ENCODE measurements around the gene NR5A1.

The NR5A1 gene

DNA sequence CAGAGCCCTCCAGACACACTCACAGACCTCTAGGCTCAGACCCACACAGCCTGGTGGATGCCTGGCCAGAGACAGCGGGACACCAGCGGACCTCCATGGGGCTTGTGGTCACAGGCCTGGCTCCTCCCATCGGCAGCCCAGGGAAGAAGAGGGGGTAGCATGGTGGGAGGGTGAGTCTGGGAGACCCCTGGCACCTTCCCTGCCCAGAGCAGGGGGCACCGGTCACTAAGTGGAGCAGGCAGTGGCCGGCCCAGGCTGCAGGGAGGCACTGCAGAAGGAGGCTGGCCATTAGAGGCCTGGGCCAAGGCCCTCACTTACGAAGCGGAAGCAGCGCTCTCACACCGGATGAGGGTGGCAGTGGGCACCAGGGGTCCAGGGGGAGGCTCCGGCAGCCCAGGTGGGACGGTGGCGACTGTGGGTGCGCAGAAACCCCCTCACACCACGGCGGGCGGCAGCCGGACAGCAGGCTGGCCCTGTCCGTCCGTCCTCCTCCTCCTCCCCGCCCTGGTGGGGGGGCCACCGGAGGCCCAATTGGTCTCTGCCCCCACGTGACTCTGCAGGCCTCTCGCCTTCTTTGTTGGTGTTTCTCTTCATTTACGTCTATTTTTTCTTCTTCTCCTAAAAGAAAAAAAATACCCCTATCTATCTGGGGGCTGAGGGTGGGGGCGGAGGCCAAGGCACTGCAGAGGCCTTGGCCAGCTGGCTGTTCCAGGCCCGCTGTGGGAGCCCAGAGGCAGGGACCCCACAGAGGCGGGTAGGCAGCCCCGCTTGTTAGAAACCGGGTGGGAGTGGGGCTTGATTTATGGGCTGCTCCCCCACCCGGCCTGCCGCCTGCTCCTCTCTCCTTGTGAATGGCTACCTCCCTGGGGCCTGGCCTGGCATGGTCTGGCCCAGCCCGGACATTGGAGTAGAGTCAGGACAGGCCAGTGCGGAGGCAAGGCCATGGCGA lies at the start of gene NR5A1:
Gene NR5A1 (minus strand): TSS at position 469 of the 949 bp plus-strand sequence. CDS start 4,004 bp downstream, outside the sequence.
- DNase-seq, result no peak

DNA sequence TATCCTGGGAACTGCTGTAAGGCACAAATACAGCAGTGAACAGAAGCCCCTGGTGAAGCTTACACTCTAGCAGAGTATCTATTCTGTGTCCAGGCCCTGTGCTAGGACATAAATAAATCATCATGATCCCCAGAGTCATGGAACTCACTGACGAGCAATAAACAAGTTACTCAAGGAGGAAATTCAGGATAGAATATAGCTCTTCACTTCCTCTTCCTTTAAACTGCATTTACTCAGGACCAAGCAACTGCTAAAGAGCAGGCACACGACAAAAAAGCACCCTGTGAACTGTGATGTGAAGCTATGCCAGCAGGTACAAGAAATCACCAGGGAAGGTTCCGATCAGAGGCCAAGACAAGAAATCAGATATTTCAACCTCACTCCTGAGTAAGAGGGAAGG lies 47.8 kb upstream of the NR5A1 start:
- DNase-seq, result no peak

DNA sequence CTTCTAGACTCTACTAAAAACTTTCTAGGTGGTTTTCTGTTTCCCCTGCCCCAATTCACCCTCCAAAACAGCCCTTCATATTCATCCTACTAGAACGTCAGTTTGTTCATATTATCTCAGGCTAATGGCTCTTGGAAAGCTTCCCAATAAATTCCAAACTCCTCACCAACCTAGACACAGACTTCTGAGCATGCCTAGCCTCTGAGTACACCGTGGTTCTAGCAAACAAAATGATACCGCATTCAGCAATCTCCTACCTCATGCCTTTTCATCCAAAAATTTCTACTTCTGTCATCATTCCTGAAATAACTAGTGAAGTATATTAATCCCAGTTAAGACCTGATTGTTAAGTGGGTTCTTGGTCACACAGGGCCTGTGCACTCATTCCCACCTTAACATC lies 46.5 kb upstream of the NR5A1 start:
- no peak for DNase-seq

DNA sequence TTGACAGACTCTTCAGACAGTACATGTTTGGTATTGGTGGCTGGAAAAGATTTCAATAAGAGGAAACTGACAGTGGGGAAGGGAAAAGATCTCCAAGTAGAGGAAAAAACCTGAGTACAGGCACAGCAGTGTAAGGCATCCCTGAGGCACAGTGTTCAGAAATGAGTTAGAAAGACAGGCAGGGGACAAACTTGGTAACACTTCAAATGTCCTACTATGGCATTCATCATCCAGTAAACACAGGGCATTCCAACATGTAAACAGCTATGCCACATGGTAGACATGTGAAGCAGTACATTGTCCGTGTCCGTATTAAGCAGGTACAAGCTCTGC lies 45.0 kb upstream of the NR5A1 start:
- DNase-seq, result no peak

DNA sequence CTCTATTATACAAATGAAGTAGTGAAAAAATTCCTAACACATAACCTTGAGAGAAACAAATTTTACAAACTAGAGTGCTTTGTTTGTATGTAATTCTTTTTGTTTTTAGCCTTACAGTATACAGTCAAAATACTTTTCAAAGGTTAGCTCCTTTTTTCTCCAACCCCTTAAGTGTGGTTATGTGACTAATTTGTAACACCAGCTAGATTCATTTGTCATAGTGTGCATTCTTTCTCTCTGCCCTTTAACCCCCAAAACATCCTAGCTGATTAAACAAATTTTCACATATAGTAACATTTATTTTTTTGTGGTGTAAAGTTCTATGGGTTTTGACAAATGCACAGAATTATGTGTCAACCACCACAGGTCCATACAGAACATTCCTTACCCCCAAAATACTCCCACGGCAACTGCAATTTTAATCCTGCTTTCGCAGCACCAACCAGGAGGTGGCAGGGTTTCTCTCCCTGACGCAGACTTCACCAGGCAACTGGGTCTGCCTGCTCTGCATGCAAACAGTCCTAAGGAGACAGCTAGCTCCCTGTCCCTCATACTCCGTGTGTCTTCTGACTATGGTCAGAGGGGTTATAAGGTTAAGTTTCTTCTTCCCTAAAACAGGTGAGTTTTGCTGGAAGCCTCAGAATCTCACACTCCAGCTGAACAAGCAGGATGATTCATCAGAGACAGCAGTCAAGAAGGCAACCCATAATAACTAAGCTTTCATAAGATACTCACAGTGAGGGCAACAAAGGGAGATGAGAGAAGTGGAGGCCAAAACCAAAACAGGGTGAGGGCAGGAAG lies 44.5 kb upstream of the NR5A1 start:
- DNase-seq, result no peak

DNA sequence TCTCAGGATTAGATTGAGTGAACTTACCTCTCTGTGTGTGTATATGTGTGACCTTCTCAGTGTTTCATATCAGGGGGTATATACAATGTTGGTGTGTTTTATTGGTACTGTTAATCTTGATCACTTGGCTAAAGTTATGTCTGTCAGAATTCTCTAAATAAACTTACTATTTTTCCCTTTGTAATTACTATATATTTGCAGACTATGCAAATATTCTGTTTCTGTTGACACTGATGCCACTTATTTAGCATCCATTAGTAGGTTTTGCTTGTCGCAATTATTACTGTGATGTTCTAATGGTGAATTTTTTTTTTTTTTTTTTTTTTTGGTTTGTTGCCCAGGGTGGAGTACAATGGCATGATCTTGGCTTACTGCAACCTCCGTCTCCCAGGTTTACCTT lies 42.9 kb upstream of the NR5A1 start:
- DNase-seq, result no peak

DNA sequence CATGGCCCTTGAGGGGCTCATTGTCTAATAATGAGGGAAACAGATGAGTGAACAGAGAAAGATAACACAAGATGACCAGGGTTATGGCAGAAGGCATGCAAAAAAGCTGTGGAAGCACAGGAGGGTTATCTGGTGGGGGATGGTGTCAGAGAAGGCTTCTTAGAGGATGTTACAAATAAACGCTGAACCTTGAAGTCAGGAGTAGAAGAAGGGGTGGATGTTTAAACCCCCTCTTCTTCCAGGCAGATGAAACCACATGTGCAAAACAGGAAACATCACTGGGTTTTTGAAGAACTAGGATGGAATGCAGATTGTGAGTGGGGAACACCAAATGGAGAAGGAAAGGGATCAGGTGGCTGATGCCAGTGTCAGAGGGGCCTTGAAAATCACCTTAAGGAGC lies 41.8 kb upstream of the NR5A1 start:
- no peak for DNase-seq

DNA sequence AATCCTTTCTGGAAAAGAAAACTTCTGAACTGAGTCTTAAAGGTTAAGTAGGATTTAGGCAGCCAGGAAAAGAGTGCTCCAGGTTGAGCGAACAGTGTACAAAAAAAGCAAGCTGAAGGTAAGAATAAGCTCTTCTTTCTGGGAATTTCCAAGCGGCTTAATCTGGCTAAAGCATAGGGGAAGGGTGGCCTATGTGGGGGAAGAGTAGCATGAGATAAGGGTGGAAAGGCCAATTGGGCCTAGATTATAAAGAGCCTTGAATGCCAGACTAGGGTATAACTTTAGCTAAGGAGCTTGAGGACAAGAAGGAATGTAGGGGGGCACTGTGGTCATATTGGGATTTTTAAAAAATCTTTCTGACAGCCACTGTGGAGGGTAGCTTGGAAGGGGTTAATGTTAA lies 37.3 kb upstream of the NR5A1 start:
- no peak for DNase-seq

DNA sequence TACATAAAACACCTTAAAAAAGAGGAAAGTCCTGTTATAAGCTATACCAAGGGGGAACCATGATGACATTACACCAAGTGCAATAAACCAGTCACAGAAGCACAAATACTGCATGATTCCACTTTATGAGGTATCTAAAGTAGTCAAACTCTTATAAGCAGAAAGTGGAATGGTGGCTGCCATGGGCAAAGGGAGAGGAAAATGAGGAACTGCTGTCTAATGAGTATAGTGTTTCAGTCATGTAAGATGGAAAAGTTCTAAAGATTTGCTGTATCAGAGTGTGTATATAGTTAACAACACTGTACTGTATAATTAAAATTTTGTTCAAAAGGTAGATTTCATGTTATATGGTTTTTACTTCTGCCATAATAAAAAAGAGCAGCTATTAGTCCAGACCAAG lies 34.6 kb upstream of the NR5A1 start:
- no peak for DNase-seq

DNA sequence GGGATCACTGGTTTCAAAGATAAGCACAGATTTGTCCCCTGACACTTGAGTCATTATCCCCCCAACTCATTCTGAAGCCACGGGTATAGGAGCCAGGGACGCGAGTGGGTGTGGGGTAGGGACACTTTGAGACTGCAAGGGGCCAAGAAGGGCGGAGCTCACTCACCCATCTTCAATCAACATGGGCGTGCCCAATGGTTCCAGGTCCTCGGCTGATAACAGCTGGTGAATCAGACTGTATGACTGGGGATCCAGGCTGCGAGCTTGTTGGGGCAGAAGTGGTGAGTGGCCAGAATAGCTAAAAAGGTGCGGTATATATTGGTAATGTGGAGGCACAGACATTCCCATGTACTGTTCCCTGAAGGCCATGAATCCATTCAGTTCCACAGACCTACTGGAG lies 30.7 kb upstream of the NR5A1 start:
- no peak for DNase-seq

DNA sequence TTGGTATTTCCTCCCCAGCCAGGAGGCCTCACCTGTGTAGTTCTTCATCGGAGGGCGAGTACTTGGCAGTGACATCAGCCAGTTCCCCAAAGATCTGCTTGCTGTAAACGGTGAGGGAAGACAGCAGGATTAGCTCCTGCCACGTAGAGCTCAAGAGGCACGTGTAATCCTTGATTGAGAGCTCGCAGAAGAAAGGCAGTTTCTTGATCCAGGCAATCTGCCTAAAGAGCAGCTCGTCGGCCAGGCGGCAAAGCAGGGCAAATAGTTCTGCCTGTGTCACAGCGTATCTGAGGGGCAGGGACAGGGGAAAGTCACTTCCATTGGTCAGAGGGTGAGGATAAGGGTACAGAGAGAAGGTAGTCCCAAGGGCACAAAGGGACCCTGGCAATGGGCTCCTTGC lies 28.6 kb upstream of the NR5A1 start:
- no peak for DNase-seq

DNA sequence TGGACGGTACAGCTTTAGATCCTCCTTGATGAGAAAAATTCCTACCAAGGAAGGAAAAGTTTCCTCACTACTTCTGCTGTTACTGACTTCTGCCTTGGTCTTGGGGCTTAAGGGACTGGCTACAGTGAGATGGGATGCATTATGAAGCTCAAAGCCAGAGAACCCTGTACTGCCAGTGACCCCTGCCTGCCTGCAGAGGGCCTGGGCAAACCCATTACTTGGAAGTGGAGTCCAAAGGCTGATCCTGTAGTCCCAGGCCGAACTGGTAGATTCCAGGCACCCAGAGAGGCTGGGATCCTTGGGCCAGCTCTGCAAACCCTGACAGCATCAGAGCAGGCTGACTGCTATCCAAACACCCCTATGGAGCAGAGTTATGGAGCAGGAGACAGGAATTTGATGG lies 25.7 kb upstream of the NR5A1 start:
- DNase-seq, result no peak

DNA sequence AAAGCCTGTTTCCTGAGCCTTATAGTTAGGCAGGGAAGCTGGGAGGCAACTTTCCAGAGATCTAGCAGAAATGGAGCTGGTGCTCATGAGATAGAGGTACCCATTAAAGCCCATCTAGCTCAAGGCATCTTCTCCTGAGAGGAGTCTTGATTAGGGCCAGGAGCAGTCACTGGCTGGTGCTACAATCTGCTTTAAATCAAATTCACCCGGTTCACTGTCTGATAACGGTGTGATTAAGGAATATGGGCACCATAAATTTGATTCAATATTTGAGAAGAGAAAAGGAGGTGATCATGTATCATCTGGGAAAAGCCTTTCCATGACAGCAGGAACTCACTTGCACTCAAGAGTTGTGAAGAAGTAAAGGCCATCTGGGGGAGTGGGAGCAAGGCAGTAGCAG lies 23.9 kb upstream of the NR5A1 start:
- DNase-seq, result no peak

DNA sequence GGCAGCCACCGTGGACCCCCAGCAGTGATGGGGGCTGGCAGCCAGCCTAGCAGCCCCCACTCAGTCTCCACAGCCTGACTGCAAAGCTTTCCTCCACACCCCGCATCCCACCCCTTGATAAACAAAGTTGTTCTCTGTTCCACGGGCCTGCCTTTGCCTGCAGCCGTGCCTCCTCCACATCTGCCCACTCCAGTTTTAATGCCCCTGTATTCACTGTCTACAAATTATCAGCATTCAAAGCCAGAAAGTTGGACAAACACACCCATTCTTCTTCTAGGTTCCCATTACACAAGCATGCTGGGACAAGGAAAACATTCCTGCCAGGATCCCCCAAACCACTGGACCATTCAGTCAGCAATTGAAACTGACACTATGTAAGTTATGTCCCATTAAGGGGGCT lies 23.0 kb upstream of the NR5A1 start:
- no peak for DNase-seq

DNA sequence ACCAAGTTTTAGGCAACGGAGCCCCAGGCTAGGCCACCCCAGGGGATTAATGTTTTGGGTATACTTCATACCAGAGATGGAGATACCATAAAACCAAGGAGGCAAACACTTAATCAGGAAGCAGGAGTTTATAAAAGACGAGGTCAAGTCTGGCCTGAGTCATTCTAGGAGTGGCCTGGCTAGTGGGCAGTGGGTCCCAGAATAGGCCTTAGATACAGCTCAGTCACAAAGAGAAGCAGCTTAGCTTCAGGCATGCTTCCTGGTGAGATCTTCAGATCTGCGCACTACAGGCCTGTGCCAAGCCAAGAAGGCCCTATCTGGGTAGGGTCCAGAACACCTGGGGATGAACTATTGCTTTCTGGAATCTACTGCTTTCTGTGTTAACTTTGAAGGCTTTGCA lies 20.6 kb upstream of the NR5A1 start:
- DNase-seq, result no peak

DNA sequence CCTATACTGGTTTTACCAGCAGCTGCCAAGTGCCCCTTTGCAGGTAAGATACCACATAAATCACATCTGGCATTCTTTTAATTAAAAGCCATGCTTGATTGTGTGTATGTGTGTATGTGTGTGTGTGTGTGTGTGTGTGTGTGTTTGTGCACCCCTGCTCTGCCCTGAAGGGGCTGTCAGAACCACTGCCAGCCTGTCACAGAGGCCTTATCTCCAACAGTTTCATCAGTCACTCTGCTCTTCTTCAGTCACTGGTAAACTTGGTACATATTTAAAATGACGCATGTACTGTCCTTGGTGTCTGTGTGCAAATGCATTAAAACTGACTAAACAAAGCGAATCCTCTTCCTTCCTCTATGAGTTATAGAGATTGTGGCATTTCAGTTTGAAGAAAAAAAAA lies 19.0 kb upstream of the NR5A1 start:
- DNase-seq, result no peak

DNA sequence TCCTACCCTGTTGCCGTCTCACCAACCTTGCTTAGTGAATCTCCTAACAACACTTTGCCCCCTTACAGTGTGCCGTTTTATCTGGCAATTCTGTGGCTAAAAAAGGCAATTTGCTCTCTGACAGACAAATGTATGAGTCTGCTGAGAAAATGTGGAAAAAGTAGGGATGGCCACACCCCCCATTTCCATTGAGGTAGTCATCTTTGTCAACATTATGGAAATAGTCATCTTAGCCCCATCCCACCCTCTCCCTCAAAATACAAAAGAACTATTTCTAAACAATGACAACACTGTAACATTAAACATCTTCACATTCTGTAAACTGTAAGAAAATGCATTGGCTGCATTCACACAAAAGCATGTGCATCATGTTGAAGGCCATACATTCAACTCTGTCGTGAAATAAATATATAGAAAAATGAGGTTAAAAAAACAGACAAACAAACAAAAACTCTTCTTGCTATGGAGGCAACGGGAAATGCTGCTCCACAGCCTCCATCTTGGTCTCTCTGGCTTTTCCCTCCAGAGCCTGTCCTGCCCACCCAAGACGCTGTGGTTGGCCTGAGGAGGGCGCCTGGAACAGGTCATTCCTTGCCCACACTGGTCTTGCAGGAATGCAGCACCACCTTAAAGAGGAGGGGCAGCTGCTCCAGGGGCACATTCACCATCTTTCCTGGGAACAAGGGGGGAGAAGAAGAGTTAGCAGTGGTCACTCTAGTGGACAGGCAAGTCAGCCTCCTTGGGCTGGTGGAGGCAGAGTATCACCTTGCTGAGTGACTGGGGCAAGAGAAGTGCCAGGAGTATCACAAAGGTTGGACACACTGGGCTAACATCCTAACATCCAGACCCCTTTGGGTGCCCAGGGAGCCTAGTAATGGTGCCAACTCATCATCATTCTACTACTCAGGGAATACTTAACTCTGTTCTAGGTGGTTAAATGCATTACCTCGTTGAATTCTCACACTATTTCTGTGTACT lies 15.2 kb upstream of the NR5A1 start:
- no peak for DNase-seq

DNA sequence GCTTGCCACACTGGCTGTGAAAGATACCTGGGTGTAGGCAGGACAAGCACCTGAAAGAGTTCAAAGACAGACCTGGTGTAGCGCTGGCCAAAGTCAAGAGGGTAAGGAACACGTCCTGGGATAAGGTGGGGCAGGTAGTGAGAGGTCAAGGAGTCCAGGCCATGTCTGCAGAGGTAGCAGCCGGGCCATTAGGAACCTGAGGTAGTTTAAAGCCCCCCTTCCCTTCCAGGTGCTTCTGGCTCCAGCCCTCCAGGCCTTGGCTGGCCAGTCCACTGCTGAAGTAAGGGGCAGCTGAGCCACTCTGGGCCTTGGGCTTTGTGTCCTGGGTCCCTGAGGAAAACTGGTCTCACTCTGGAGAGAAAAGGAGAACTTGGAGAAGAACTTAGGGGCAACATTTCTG lies 13.9 kb upstream of the NR5A1 start:
- DNase-seq, result no peak

DNA sequence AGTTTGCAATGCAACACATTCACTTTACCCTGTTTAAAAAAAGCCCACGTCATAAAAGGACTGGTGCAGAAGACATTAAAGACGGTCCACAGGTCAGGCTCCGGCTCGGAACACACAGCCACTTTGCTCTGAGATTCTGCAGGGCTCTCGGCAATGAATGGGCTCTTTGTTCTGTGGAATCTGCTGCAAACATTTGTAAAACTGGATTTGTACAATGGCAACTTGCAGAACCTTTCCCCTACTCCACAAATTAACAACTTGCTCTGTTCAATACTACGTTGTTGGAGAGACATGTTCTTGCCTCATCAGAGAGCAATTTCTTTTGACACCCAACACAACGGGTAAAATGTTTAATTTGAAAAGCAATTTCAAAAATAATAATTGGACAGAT lies 13.0 kb upstream of the NR5A1 start:
- no peak for DNase-seq

DNA sequence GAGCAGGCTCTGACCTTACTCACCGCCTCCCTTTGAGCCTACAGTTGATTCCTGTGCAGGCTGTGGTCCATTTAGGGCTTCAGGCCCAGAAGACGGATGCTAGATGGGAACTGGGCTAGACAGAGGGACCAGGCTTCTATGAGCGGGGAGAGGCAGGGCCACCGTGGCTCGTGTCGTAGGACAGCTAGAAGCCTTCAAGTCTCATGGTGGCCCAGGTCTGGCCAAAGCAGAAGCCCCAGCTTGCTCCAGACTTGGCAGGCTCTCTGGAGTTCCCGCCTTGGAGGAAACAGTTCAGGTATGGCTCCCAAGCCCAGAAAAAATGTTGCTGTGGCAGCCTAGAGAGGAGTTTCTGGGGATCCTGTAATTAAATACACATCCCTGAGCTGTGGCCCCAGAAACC lies 10.9 kb upstream of the NR5A1 start:
- DNase-seq, result no peak

DNA sequence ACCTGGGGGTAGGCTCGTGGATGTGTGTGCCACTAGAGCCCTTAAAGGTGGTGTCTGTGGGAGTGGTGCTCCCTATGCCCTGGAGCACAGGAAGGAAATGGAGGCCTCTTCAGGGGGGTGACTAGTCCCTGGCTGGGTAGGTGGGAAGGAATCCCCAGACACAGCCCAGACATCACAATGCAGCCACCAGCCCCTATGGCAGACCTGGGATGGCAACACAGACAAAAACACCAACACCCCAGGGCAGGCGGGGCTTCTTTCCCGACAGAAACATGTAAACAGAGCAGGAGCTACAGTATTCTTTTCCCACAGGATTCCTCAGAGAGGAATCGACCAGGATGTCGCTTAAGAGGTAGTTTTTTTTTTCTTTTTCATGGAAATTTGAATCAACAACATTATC lies 10.4 kb upstream of the NR5A1 start:
- DNase-seq, result no peak

DNA sequence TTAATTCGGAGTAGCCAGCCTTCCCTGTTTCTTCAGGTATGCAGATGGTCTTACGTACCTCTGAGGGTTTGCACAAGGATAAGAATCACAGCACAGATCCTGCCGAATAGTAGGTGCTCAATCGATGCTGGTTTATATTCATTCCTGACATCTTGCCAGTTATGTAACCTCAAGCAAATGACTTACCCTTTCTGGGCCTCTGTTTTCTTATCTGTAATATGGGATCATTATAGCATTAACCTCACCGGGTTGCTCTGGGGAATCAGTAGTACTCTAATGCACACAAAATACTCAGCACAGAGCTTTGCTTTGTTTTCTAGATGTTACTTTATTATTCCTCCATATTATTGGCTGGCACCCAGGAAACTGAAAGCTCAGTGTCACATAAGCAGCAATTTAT lies 7.7 kb upstream of the NR5A1 start:
- no peak for DNase-seq

DNA sequence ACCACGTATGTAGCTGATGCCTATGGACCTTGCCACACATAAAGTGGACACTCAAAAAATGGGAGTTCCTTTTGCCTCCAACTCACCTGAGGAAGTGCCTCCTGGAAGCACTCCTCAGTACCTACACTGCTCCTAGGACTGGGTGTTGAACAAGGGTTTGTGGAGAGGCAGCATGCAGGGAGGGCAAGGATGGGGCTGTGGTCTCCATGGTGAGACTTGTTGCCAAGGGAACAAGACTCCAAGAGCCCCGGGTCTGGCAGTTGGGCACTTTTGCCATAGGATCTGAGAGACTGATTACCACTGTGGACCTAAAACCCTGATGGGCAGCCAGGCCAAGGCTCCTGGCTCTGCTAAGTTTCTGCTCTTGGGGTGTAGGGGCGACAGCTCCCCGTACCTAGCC lies 6.9 kb upstream of the NR5A1 start:
- DNase-seq, result no peak
